ENCODE data around the gene CYYR1. TPM values are rescaled to one million over a fixed set of nuclear protein-coding genes. Genes with fewer than 3 reads are reported as not detected.

The CYYR1 gene
- total RNA-seq, 1 experiment from 2014 or later: not detected

DNA sequence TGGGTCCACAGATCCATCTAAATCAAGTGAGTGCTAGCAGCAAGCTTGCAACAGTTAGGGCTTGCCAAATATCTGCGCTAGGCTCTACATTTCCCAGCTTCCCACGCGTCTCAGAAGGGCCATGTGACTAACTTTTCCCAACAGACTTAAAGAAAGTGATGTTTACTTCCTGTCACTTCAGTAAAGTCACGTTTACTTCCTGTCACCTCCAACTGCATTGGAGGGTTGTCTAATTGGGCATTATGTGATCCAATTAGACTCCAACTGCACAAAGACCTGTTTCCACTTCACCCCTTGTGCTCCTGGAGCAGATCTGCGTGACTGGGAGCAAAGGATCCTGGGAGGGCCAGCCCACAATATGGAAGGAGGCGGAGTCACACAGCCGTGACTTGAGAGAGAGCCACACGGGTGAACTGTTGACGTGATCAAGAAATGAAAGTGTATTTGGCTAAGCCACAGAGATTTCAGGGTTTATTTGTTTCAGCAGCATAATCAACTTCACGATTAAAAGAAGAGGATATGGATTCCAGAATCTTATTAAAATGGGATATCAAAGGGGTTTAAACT is 77.7 kb downstream of the CYYR1 start:
- Histone ChIP-seq H3K79me2 (ENCODE audit: low read length) (no peaks in the 10 kb centered on the region), H3K4me1 (ENCODE audit: insufficient read depth, low read length) (no peaks in the 10 kb centered on the region), H3K4me3 (ENCODE audit: low read length) (no peak overlapping the region), H3K4me2 (ENCODE audit: low read length) (no peak overlapping the region), H3K9me2 (replicated peaks; ENCODE audit: low read length) (no peaks in the 10 kb centered on the region), H3K36me3 (ENCODE audit: low read depth, low read length) (no peaks in the 10 kb centered on the region), H3K9me3 (ENCODE audit: low read length) (no peaks in the 10 kb centered on the region), H3K27ac (ENCODE audit: low read length) (no peak overlapping the region), H2AFZ (ENCODE audit: low read length) (peak overlapping the region; percentile 28; the same call in 1 of the 2 replicates), H3K9ac (ENCODE audit: low read length) (no peak overlapping the region), H3F3A (ENCODE audit: low read length, unreplicated experiment) (no peaks in the 10 kb centered on the region), H4K20me1 (ENCODE audit: low read length) (no peaks in the 10 kb centered on the region), H3K27me3 (ENCODE audit: low read length) (no peaks in the 10 kb centered on the region)
- ATAC-seq: no peak
- intact Hi-C loops (cut with micrococcal nuclease): no loop called here
- BruUV-seq (replicated peaks): no TSS peak
- TF ChIP-seq EZH2phosphoT487 (IDR thresholded peaks at IDR 0.05; ENCODE audit: borderline replicate concordance, low read length) (no peak), EZH2 (IDR thresholded peaks at IDR 0.05; ENCODE audit: low read length, unreplicated experiment) (no peak)
- TF ChIP-seq, protein P1, sequence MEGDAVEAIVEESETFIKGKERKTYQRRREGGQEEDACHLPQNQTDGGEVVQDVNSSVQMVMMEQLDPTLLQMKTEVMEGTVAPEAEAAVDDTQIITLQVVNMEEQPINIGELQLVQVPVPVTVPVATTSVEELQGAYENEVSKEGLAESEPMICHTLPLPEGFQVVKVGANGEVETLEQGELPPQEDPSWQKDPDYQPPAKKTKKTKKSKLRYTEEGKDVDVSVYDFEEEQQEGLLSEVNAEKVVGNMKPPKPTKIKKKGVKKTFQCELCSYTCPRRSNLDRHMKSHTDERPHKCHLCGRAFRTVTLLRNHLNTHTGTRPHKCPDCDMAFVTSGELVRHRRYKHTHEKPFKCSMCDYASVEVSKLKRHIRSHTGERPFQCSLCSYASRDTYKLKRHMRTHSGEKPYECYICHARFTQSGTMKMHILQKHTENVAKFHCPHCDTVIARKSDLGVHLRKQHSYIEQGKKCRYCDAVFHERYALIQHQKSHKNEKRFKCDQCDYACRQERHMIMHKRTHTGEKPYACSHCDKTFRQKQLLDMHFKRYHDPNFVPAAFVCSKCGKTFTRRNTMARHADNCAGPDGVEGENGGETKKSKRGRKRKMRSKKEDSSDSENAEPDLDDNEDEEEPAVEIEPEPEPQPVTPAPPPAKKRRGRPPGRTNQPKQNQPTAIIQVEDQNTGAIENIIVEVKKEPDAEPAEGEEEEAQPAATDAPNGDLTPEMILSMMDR (conservative IDR thresholded peaks at IDR 0.05; ENCODE audit: low read depth, low read length): no peak
- ChIA-PET POLR2A (ENCODE audit: unreplicated experiment) (interaction anchor here (0.6 kb wide), 1 partner anchor 107 kb away, joined by 3 read pairs; no protein-coding TSS in a partner anchor), CTCF (no interaction called here)
- no peak for DNase-seq

DNA sequence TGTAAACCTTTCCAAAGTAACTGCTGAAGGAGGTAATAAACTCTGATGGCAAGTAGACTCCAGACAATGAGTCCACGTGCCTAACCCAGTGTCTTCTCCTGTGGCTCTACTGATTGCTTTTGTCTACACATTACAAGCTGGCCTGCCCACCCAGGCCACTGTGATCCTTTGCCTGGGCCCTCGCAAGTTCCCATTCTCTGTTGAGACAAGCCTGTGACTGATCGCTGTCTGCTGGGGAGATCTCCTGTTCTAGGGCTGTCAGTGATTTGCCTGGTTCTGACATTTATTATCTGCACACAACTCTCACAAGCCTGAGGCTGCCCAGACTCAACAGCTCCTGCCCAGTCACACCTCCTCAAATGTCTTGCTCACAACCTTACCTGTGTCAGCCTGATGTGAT is 81.4 kb downstream of the CYYR1 start:
- Histone ChIP-seq H3K4me3 (ENCODE audit: low read length) (no peak overlapping the region), H3K9me3 (ENCODE audit: low read length) (no peaks in the 10 kb centered on the region), H3K4me2 (ENCODE audit: low read length) (no peak overlapping the region), H2AFZ (ENCODE audit: low read length) (no peak overlapping the region), H3K27me3 (ENCODE audit: low read length) (no peaks in the 10 kb centered on the region), H3F3A (ENCODE audit: low read length, unreplicated experiment) (no peaks in the 10 kb centered on the region), H3K9me2 (replicated peaks; ENCODE audit: low read length) (no peaks in the 10 kb centered on the region), H3K79me2 (ENCODE audit: low read length) (no peaks in the 10 kb centered on the region), H3K36me3 (ENCODE audit: low read depth, low read length) (no peaks in the 10 kb centered on the region), H3K27ac (ENCODE audit: low read length) (no peak overlapping the region), H3K9ac (ENCODE audit: low read length) (no peak overlapping the region), H4K20me1 (ENCODE audit: low read length) (no peaks in the 10 kb centered on the region), H3K4me1 (ENCODE audit: insufficient read depth, low read length) (no peaks in the 10 kb centered on the region)
- ATAC-seq: no peak
- ChIA-PET CTCF (no interaction called here), POLR2A (ENCODE audit: unreplicated experiment) (no interaction called here)
- no TSS peak for BruUV-seq (replicated peaks)
- intact Hi-C loops (cut with micrococcal nuclease): no loop called here
- no peak for DNase-seq
- no peak for TF ChIP-seq EZH2phosphoT487 (IDR thresholded peaks at IDR 0.05; ENCODE audit: borderline replicate concordance, low read length)

DNA sequence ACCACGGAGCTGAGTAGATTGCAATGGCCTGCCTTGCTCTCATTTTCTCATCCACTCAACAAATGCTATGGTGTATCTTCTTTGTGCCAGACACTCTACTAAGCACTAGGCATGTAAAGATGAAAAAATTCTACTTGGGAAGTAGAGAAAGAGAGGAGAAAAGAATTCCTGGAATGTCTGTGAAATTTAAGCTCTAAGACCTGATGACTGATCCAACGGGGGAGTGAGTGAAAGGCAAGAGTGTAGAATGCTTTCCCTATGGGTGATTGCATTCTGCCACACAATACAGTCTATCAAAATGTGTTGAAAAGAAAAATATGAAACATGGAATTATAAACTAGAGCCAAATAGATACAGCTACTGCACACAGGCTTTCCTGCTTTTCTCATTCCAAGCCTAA is 82.3 kb downstream of the CYYR1 start:
- ATAC-seq (no peak), DNase-seq (peak; percentile 24)
- ChIA-PET POLR2A (ENCODE audit: unreplicated experiment) (no interaction called here), CTCF (no interaction called here)
- Histone ChIP-seq H3K79me2 (ENCODE audit: low read length) (no peaks in the 10 kb centered on the region), H3K27ac (ENCODE audit: low read length) (no peak overlapping the region), H3K9me3 (ENCODE audit: low read length) (no peaks in the 10 kb centered on the region), H3K9me2 (replicated peaks; ENCODE audit: low read length) (no peaks in the 10 kb centered on the region), H3F3A (ENCODE audit: low read length, unreplicated experiment) (no peaks in the 10 kb centered on the region), H3K4me2 (ENCODE audit: low read length) (no peak overlapping the region), H2AFZ (ENCODE audit: low read length) (no peak overlapping the region), H3K36me3 (ENCODE audit: low read depth, low read length) (no peaks in the 10 kb centered on the region), H3K27me3 (ENCODE audit: low read length) (no peaks in the 10 kb centered on the region), H3K4me3 (ENCODE audit: low read length) (no peak overlapping the region), H4K20me1 (ENCODE audit: low read length) (no peaks in the 10 kb centered on the region), H3K4me1 (ENCODE audit: insufficient read depth, low read length) (no peaks in the 10 kb centered on the region), H3K9ac (ENCODE audit: low read length) (no peak overlapping the region)
- TF ChIP-seq EZH2phosphoT487 (IDR thresholded peaks at IDR 0.05; ENCODE audit: borderline replicate concordance, low read length): no peak
- TF ChIP-seq EZH2 (IDR thresholded peaks at IDR 0.05; ENCODE audit: low read length, unreplicated experiment): no peak
- TF ChIP-seq, protein P1 (conservative IDR thresholded peaks at IDR 0.05; ENCODE audit: low read depth, low read length): no peak
- intact Hi-C loops (cut with micrococcal nuclease): no loop called here
- no TSS peak for BruUV-seq (replicated peaks)
